Heart left ventricle (tissue), 13 donors: ENCODE measurements around the gene WFDC2.

Source experiments
- CTCF ChIP-seq, 12 donors: fragments of 200-600 bp; sonication (generic) in 4 of 12; IDR thresholded peaks; one replicate each; pipeline versions ENCODE4 v1.5.0 to v1.8.0; 2018 to 2022; ENCODE audit warnings: antibody characterized with exemption in 12 of 12, mild to moderate bottlenecking in 5 of 12
- POLR2A ChIP-seq, 2 donors: fragments of 450-650 bp; IDR thresholded peaks; one replicate each; pipeline ENCODE4 v1.6.1; 2017; ENCODE audit warnings: antibody characterized with exemption in 2 of 2, mild to moderate bottlenecking in 2 of 2, moderate library complexity in 2 of 2
- donor health status: ischemic (EF 13 %, LVEDD 7.1; RV severe dilation, severe dysfunction).
- donor health status: DM: no; HTN: yes; CAD: no.
- donor health status: DM: no; HTN: no; CAD: no.
- donor health status: ischemic (EF 25% LVEDD 6.9; RV normal size, moderate dysfunction).
- donor health status: ischemic (EF 25% LVEDD 5.7; RV mildly dilated, moderate dysfunction).
- donor health status: ischemic (EF 35%, LVEDD 5.7; RV mildly dilated, moderate dysfunction).
- donor health status: nonischemic (EF 11% LVEDD 7.7; RV severe dilation, severe dysfunction).
- donor health status: DM: yes; HTN: yes; CAD: no.
- donor health status: PGD.
- donor health status: ischemic (EF 29% LVEDD 5.4; RV normal size, mild dysfunction).
- donor health status: nonischemic (EF 23%, LVEDD 6.1; RV moderate dilation, normal function).

- TF ChIP-seq CTCF (IDR thresholded peaks at IDR 0.05) (no peak), POLR2A (IDR thresholded peaks at IDR 0.05) (no peak)
Measured at GRCh38 chr20:45500022-45500421, 30.5 kb downstream of the WFDC2 start.
